HCT116 (cell line): ENCODE results near the gene S100A7. TPM values are rescaled to one million over a fixed set of nuclear protein-coding genes. Genes with fewer than 3 reads are reported as not detected.

Source experiments
- ATAC-seq: fragments of 200-7000 bp; cut with Tn5 transposase; 2 replicates; pipeline ENCODE4 v1.9.1; 2020; ENCODE audit warnings: mild to moderate bottlenecking, moderate library complexity
- BruUV-seq: library from RNA; stranded (reverse); fragments of 400-500 nt; replicated peaks from 2 replicates; lab custom pipeline; 2021; lab: Mats Ljungman, UMichigan
- CTCF ChIA-PET: fragments of 300-600 bp; sonication (Branson Sonifier 250); formaldehyde crosslinking; loops from one replicate; lab custom pipeline; 2021; ENCODE audit warnings: antibody characterized with exemption; lab: Charles Lee
- POLR2A ChIA-PET: fragments of 300-600, 350-600 bp; sonication (Branson Sonifier 250); formaldehyde crosslinking; loops from one replicate; lab custom pipeline; 2021; ENCODE audit warnings: antibody characterized with exemption; lab: Charles Lee
- RAD21 ChIA-PET, 2 experiments: fragments of 300-600 bp; sonication (Branson Sonifier 250); formaldehyde crosslinking; loops; one replicate each; lab custom pipeline; 2023; ENCODE audit warnings: low total read pairs in 2 of 2; ENCODE audit not compliant: uncharacterized antibody in 2 of 2, unreplicated experiment in 2 of 2, low non-redundant PET in 1 of 2; lab: Charles Lee
- DNase-seq: peaks from one replicate; pipeline ENCODE4 v3.0.0-alpha.2; 2010; ENCODE audit warnings: low read depth, low spot score
- H2AFZ ChIP-seq: fragments of 200-600 bp; shearing (Covaris generic), sonication (generic); 2 replicates; pipeline ENCODE4 v1.6.1; 2017; ENCODE audit warnings: low read depth, mixed run types, mixed read lengths, antibody characterized with exemption, low read length; ENCODE audit not compliant: poor library complexity, severe bottlenecking
- H3K27ac ChIP-seq: 2 replicates; pipeline ENCODE4 v1.5.1; 2012; ENCODE audit warnings: low read depth, low read length
- H3K27me3 ChIP-seq: fragments of 200-600 bp; sonication (generic); 2 replicates; pipeline ENCODE4 v1.6.1; 2016; ENCODE audit warnings: mixed run types, low read length, mixed read lengths; ENCODE audit not compliant: insufficient read depth
- H3K36me3 ChIP-seq, 2 experiments: fragments of 200-500 bp in 1 of 2; fragments of 200-600 bp in 1 of 2; sonication (Bioruptor generic) in 1 of 2; sonication (generic) in 1 of 2; 2 replicates each; pipeline versions ENCODE4 v1.5.1 to v1.6.1; 2014 to 2016; ENCODE audit warnings: low read length in 2 of 2, inconsistent platforms in 1 of 2, mixed read lengths in 1 of 2, mixed run types in 1 of 2; ENCODE audit not compliant: insufficient read depth in 2 of 2, control insufficient read depth in 1 of 2
- H3K4me1 ChIP-seq, 2 experiments: fragments of 200-600 bp in 1 of 2; sonication (generic) in 1 of 2; 2 replicates each; pipeline versions ENCODE4 v1.5.1 to v1.6.1; 2012 to 2017; ENCODE audit warnings: low read length in 2 of 2, inconsistent platforms in 1 of 2, mild to moderate bottlenecking in 1 of 2, mixed read lengths in 1 of 2, mixed run types in 1 of 2, moderate library complexity in 1 of 2; ENCODE audit not compliant: insufficient read depth in 2 of 2, control insufficient read depth in 1 of 2
- H3K4me2 ChIP-seq: fragments of 200-600 bp; sonication (generic); 2 replicates; pipeline ENCODE4 v1.6.1; 2017; ENCODE audit warnings: mixed run types, low read length, mixed read lengths
- H3K4me3 ChIP-seq, 2 experiments: fragments of 200-600 bp in 1 of 2; sonication (generic) in 1 of 2; replicated peaks in 1 of 2; 2 replicates each; pipeline ENCODE4 v1.5.1; 2011 to 2016; ENCODE audit warnings: low read length in 2 of 2, control low read depth in 1 of 2, low read depth in 1 of 2, mild to moderate bottlenecking in 1 of 2, mixed read lengths in 1 of 2, mixed run types in 1 of 2
- H3K79me2 ChIP-seq: fragments of 200-600 bp; sonication (generic); 2 replicates; pipeline ENCODE4 v1.6.1; 2017; ENCODE audit warnings: mild to moderate bottlenecking, mixed run types, low read length, moderate library complexity, mixed read lengths; ENCODE audit not compliant: insufficient read depth
- H3K9ac ChIP-seq: fragments of 200-600 bp; sonication (generic); 2 replicates; pipeline ENCODE4 v1.6.1; 2016; ENCODE audit warnings: low read length, mixed read lengths
- H3K9me2 ChIP-seq: fragments of 200-600 bp; sonication (generic), shearing (Covaris generic); 2 replicates; pipeline ENCODE4 v1.6.1; 2017; ENCODE audit warnings: mixed run types, mild to moderate bottlenecking, moderate library complexity; ENCODE audit not compliant: insufficient read depth
- H3K9me3 ChIP-seq, 2 experiments: fragments of 200-500 bp in 1 of 2; fragments of 200-600 bp in 1 of 2; sonication (Bioruptor generic) in 1 of 2; sonication (generic) in 1 of 2; 2 replicates each; pipeline ENCODE4 v1.6.1; 2014 to 2017; ENCODE audit warnings: low read length in 2 of 2, mixed read lengths in 2 of 2, inconsistent platforms in 1 of 2, low read depth in 1 of 2, mild to moderate bottlenecking in 1 of 2, mixed run types in 1 of 2, moderate library complexity in 1 of 2; ENCODE audit not compliant: control insufficient read depth in 1 of 2, insufficient read depth in 1 of 2
- H4K20me1 ChIP-seq: fragments of 200-600 bp; sonication (generic), shearing (Covaris generic); 2 replicates; pipeline ENCODE4 v1.6.1; 2017; ENCODE audit warnings: mixed run types, mild to moderate bottlenecking, moderate library complexity; ENCODE audit not compliant: insufficient read depth
- CBX3 ChIP-seq: IDR thresholded peaks from 2 replicates; pipeline ENCODE4 v1.6.1; 2012; ENCODE audit warnings: low read depth
- CEBPB ChIP-seq: IDR thresholded peaks from 2 replicates; pipeline ENCODE4 v1.6.1; 2012; ENCODE audit warnings: low read depth
- CTCF ChIP-seq, 3 experiments: fragments of 200-600 bp in 1 of 3; sonication (generic) in 1 of 3; IDR thresholded peaks in 2 of 3; conservative IDR thresholded peaks in 1 of 3; 2 replicates each; pipeline ENCODE4 v1.5.1; 2012 to 2017; ENCODE audit warnings: low read depth in 2 of 3, low read length in 2 of 3, antibody characterized with exemption in 1 of 3, borderline replicate concordance in 1 of 3, control low read depth in 1 of 3, mild to moderate bottlenecking in 1 of 3, mixed read lengths in 1 of 3, mixed run types in 1 of 3, moderate library complexity in 1 of 3; ENCODE audit not compliant: insufficient read depth in 1 of 3
- EGR1 ChIP-seq: IDR thresholded peaks from 2 replicates; pipeline ENCODE4 v1.6.1; 2012; ENCODE audit warnings: low read depth
- ELF1 ChIP-seq: IDR thresholded peaks from 2 replicates; pipeline ENCODE4 v1.6.1; 2012; ENCODE audit warnings: low read depth, borderline replicate concordance
- EZH2 ChIP-seq: fragments of 200-600 bp; sonication (generic); IDR thresholded peaks from 2 replicates; pipeline ENCODE4 v1.6.1; 2017; ENCODE audit warnings: antibody characterized with exemption, mixed run types
- FOSL1 ChIP-seq: IDR thresholded peaks from 2 replicates; pipeline ENCODE4 v1.6.1; 2012; ENCODE audit warnings: low read depth
- JUND ChIP-seq: IDR thresholded peaks from 2 replicates; pipeline ENCODE4 v1.6.1; 2012
- POLR2A ChIP-seq: IDR thresholded peaks from 2 replicates; pipeline ENCODE4 v1.7.0; 2011; ENCODE audit warnings: borderline replicate concordance; ENCODE audit not compliant: insufficient read depth, insufficient read length; ENCODE audit errors: extremely low read depth
- POLR2AphosphoS5 ChIP-seq: IDR thresholded peaks from 2 replicates; pipeline ENCODE4 v1.6.1; 2011; ENCODE audit warnings: mild to moderate bottlenecking, low read depth, low read length, moderate library complexity
- RAD21 ChIP-seq: IDR thresholded peaks from 2 replicates; pipeline ENCODE4 v1.6.1; 2012; ENCODE audit warnings: low read depth, mild to moderate bottlenecking
- SIN3A ChIP-seq: IDR thresholded peaks from 2 replicates; pipeline ENCODE4 v1.6.1; 2012; ENCODE audit warnings: low read depth
- SP1 ChIP-seq: IDR thresholded peaks from 2 replicates; pipeline ENCODE4 v1.6.1; 2012; ENCODE audit warnings: low read depth
- TCF7L2 ChIP-seq: IDR thresholded peaks from 2 replicates; pipeline ENCODE4 v1.7.0; 2011; ENCODE audit warnings: borderline replicate concordance, inconsistent platforms; ENCODE audit not compliant: insufficient read depth, insufficient read length; ENCODE audit errors: extremely low read depth
- YY1 ChIP-seq: IDR thresholded peaks from 2 replicates; pipeline ENCODE4 v1.6.1; 2011; ENCODE audit warnings: low read length, low read depth, moderate library complexity, mild to moderate bottlenecking; ENCODE audit not compliant: insufficient replicate concordance; ENCODE audit errors: extremely low read depth
- ZFX ChIP-seq: fragments of 450-650 bp; IDR thresholded peaks from 2 replicates; pipeline ENCODE4 v1.6.1; 2017
- ZNF274 ChIP-seq: fragments of 200-500 bp; sonication (Bioruptor generic); IDR thresholded peaks from 2 replicates; pipeline ENCODE4 v1.6.1; 2014; ENCODE audit warnings: mild to moderate bottlenecking, low read depth, low read length, inconsistent platforms
- intact Hi-C: fragments of 100-400 bp; cut with micrococcal nuclease; formaldehyde crosslinking; loops from 2 replicates; pipeline ENCODE4 v1.10.0; 2022
- total RNA-seq: library from RNA; stranded (reverse); gene quantifications from one replicate; pipeline ENCODE4 v1.2.1, GENCODE V29; 2021; ENCODE audit not compliant: unreplicated experiment
- TF ChIP-seq, protein P1 (sequence below): IDR thresholded peaks from 2 replicates; pipeline ENCODE4 v1.6.1; 2012; ENCODE audit warnings: low read depth
- TF ChIP-seq, protein P2 (sequence below): IDR thresholded peaks from 2 replicates; pipeline ENCODE4 v1.6.1; 2011; ENCODE audit warnings: mild to moderate bottlenecking, low read length, moderate library complexity; ENCODE audit not compliant: insufficient replicate concordance; ENCODE audit errors: extremely low read depth

The S100A7 gene
- total RNA-seq, 1 experiment from 2014 or later: not detected

GRCh38 chr1:153490272-153491051 is 30.0 kb upstream of the S100A7 start:
- BruUV-seq: no TSS peak
- H4K20me1 ChIP-seq: no peaks in the 10 kb centered on the region
- DNase-seq (peak; percentile 93), ATAC-seq (peak; percentile 77)
- no peaks in the 10 kb centered on the region for H3K9me3 ChIP-seq
- ChIA-PET CTCF (interaction anchor here (1.0 to 1.6 kb wide), 2 partner anchors 137 to 139 kb away, joined by 5 to 8 read pairs; no protein-coding TSS in a partner anchor), RAD21 (no interaction called here), POLR2A (interaction anchor here (0.6 kb wide), 1 partner anchor 133 kb away, joined by 3 read pairs; no protein-coding TSS in a partner anchor)
- no peaks in the 10 kb centered on the region for H3K36me3 ChIP-seq
- peak overlapping the region in 1 of 2 experiments; percentile 43; a peak in 2 of 4 replicates for H3K4me3 ChIP-seq
- H3K9ac ChIP-seq: peak overlapping the region; percentile 24; the same call in 1 of the 2 replicates
- peak overlapping the region; percentile 100 for H2AFZ ChIP-seq
- no peaks in the 10 kb centered on the region for H3K9me2 ChIP-seq
- intact Hi-C loops: no loop called here
- no peaks in the 10 kb centered on the region for H3K79me2 ChIP-seq
- H3K27me3 ChIP-seq: no peaks in the 10 kb centered on the region
- no peak overlapping the region for H3K27ac ChIP-seq
- H3K4me2 ChIP-seq: peak overlapping the region; percentile 74
- peaks cover 3 to 28% of the 10 kb centered on the region in 2 experiments; a peak in 3 of 4 replicates for H3K4me1 ChIP-seq
- TF ChIP-seq SIN3A (peak; percentile 67; the same call in 1 of the 2 replicates), YY1 (peak; percentile 37), TCF7L2 (no peak), JUND (peak; percentile 58), ZFX (no peak), POLR2AphosphoS5 (no peak), POLR2A (no peak), EZH2 (no peak), SP1 (peak; percentile 63; the same call in 1 of the 2 replicates), CBX3 (no peak), CTCF (IDR thresholded peaks at IDR 0.05 in 2 of 3, conservative IDR thresholded peaks at IDR 0.05 in 1 of 3; ENCODE audit: borderline replicate concordance in 1 of 3, insufficient read depth in 1 of 3, low read depth in 2 of 3, low read length in 2 of 3) (0 out of 6 replicates have a peak, but pooled peaks of 1 of the 3 experiments have one; percentile 6), CEBPB (peak; percentile 93), ELF1 (no peak), ZNF274 (no peak), FOSL1 (peak; percentile 68; the same call in 1 of the 2 replicates), EGR1 (no peak), RAD21 (peak; percentile 26; the same call in 1 of the 2 replicates)
- TF ChIP-seq, protein P1, sequence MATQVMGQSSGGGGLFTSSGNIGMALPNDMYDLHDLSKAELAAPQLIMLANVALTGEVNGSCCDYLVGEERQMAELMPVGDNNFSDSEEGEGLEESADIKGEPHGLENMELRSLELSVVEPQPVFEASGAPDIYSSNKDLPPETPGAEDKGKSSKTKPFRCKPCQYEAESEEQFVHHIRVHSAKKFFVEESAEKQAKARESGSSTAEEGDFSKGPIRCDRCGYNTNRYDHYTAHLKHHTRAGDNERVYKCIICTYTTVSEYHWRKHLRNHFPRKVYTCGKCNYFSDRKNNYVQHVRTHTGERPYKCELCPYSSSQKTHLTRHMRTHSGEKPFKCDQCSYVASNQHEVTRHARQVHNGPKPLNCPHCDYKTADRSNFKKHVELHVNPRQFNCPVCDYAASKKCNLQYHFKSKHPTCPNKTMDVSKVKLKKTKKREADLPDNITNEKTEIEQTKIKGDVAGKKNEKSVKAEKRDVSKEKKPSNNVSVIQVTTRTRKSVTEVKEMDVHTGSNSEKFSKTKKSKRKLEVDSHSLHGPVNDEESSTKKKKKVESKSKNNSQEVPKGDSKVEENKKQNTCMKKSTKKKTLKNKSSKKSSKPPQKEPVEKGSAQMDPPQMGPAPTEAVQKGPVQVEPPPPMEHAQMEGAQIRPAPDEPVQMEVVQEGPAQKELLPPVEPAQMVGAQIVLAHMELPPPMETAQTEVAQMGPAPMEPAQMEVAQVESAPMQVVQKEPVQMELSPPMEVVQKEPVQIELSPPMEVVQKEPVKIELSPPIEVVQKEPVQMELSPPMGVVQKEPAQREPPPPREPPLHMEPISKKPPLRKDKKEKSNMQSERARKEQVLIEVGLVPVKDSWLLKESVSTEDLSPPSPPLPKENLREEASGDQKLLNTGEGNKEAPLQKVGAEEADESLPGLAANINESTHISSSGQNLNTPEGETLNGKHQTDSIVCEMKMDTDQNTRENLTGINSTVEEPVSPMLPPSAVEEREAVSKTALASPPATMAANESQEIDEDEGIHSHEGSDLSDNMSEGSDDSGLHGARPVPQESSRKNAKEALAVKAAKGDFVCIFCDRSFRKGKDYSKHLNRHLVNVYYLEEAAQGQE: no peak
- TF ChIP-seq, protein P2, sequence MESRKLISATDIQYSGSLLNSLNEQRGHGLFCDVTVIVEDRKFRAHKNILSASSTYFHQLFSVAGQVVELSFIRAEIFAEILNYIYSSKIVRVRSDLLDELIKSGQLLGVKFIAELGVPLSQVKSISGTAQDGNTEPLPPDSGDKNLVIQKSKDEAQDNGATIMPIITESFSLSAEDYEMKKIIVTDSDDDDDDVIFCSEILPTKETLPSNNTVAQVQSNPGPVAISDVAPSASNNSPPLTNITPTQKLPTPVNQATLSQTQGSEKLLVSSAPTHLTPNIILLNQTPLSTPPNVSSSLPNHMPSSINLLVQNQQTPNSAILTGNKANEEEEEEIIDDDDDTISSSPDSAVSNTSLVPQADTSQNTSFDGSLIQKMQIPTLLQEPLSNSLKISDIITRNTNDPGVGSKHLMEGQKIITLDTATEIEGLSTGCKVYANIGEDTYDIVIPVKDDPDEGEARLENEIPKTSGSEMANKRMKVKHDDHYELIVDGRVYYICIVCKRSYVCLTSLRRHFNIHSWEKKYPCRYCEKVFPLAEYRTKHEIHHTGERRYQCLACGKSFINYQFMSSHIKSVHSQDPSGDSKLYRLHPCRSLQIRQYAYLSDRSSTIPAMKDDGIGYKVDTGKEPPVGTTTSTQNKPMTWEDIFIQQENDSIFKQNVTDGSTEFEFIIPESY: no peak
